ENCODE measurements around the gene PKN2. TPM values are rescaled to one million over a fixed set of nuclear protein-coding genes. Genes with fewer than 3 reads are reported as not detected.

PKN2 gene
- total and polyA plus RNA-seq, 3 donors from 2014 or later: 12.0 to 46.5 (median 43.9) TPM

DNA sequence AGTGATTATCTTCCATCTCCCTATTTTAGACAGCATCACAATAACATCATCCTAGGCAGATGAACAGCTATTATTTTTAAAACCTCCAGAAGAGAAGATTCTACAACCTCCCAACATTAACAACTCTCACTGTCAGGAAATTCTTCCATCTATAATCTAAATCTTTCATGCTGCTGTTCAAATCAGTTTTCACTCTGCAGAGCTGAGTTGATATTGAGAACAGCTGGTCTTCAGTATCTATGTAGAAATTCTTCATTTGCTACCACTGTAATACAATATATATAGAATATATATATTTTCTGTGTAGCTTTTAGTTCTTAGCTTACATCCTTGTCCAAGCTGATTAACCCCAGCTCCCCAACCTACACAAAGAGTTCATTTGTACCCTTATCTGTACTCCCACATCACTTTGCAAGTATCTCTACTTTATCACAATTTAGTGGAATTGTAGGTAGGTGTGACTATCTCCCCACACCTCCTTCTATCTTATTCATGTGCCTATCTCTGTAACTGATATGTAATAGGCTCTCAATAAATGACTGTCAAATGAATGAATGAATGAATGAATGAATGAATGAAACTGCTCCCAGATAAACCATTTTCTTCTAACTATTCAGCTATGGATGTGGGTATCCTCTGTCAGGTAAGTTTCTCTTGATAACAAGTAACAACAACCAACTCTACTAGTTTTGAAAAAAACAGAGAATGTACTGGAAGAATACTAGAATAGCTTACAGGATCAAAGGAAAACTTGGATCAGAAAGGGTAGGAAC, 37.4 kb upstream of the PKN2 start:
- Histone ChIP-seq H3K27ac (no peak overlapping the region), H3K4me3 (no peak overlapping the region), H3K4me1 (no peaks in the 10 kb centered on the region), H3K9me3 (no peaks in the 10 kb centered on the region), H3K36me3 (ENCODE audit: low read depth, missing control alignments) (no peaks in the 10 kb centered on the region), H3K27me3 (no peaks in the 10 kb centered on the region)
- intact Hi-C loops (cut with DNase I; ENCODE audit: low total_unique reads): no loop called here
- no peak for TF ChIP-seq POLR2A (IDR thresholded peaks at IDR 0.05)
- TF ChIP-seq, protein P1, sequence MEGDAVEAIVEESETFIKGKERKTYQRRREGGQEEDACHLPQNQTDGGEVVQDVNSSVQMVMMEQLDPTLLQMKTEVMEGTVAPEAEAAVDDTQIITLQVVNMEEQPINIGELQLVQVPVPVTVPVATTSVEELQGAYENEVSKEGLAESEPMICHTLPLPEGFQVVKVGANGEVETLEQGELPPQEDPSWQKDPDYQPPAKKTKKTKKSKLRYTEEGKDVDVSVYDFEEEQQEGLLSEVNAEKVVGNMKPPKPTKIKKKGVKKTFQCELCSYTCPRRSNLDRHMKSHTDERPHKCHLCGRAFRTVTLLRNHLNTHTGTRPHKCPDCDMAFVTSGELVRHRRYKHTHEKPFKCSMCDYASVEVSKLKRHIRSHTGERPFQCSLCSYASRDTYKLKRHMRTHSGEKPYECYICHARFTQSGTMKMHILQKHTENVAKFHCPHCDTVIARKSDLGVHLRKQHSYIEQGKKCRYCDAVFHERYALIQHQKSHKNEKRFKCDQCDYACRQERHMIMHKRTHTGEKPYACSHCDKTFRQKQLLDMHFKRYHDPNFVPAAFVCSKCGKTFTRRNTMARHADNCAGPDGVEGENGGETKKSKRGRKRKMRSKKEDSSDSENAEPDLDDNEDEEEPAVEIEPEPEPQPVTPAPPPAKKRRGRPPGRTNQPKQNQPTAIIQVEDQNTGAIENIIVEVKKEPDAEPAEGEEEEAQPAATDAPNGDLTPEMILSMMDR (IDR thresholded peaks at IDR 0.05): no peak
- DNase-seq: no peak

DNA sequence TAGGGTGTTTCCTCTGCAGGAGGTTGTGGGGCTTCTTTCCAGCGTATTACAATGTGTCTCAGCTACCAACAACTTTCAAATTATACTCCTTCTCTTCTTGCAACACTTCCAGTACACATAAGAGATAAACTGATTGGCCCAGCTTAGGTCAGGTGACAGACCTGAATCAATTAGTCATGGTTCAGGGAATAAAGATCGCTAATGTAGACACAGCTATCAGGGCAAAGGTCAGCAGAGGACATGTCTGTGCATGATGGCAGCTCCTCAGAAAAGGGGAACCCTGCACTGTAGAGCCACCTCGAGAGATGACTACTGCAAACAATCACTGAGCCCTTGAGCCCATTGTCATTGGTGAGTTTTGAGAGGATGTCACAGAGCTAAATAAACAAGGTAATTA, 36.8 kb upstream of the PKN2 start:
- no peak for TF ChIP-seq POLR2A (IDR thresholded peaks at IDR 0.05)
- TF ChIP-seq, protein P1 (IDR thresholded peaks at IDR 0.05): no peak
- no peak for DNase-seq

DNA sequence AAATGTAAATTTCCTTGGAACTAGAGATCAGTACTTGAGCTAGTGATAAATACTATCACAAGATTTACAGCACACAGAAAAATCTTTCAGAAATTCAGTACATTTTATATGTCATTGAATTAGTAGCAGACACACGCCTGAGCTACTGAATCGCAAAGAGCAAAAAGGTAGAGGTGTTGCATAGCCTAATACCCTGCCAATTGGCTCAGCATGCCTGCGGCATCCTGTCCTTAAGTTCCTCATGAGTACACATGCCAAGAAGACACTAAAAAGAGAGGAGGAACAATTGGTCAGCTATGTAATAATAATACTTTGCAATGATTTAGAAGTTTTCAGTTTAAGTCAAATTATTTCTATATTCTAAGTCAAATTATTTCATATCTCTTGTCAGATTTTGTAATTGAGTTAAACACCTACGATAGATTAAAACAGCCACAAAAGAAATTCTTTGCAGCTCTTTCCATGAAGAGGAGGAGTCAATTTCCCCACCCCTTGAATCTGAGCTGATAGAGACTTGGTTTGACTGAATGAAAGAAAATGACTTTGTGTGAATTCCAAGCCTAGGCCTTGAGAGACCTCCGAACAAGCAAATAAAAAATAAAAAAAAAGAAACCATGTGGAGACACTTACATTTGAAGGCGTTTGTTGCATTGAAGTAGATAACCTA, 36.2 kb upstream of the PKN2 start:
- Histone ChIP-seq H3K9me3 (no peaks in the 10 kb centered on the region), H3K27me3 (no peaks in the 10 kb centered on the region), H3K27ac (no peak overlapping the region), H3K4me1 (no peaks in the 10 kb centered on the region), H3K36me3 (ENCODE audit: low read depth, missing control alignments) (no peaks in the 10 kb centered on the region), H3K4me3 (no peak overlapping the region)
- no peak for DNase-seq
- 88 to 90% methylated on average over 6 of the region's 6 CpGs for WGBS, 2 donors
- intact Hi-C loops (cut with DNase I; ENCODE audit: low total_unique reads): no loop called here
- TF ChIP-seq, protein P1 (IDR thresholded peaks at IDR 0.05): no peak
- TF ChIP-seq POLR2A (IDR thresholded peaks at IDR 0.05): no peak

More for the DNA sequence above, 36.8 kb upstream of the PKN2 start:
- no peak overlapping the region for H3K4me3 ChIP-seq
- WGBS, 2 donors: 74 to 84% methylated on average over 3 of the region's 3 CpGs
- H3K36me3 ChIP-seq (ENCODE audit: low read depth, missing control alignments): no peaks in the 10 kb centered on the region
- intact Hi-C loops (cut with DNase I; ENCODE audit: low total_unique reads): no loop called here
- no peaks in the 10 kb centered on the region for H3K9me3 ChIP-seq
- no peak overlapping the region for H3K27ac ChIP-seq
- no peaks in the 10 kb centered on the region for H3K4me1 ChIP-seq
- no peaks in the 10 kb centered on the region for H3K27me3 ChIP-seq

DNA sequence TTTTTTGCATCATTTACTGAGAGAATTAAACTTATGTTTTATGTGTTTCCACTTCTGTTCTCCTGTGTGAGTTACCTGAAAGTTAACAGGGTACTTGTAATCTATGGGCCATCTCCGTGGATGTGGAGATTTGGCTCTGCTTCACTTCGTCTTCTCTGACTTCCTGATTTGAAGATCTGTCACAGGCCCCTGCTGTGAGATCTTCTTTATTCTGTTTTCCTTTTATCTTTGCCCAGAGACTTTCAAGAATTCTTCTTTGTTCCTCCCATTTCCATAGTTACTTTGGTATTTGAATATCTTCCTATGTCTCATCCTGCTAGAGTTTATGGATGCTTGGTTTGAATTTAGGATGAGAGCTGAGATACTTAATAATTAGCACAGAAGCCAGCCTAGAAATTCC, 35.4 kb upstream of the PKN2 start:
- Histone ChIP-seq H3K27me3 (no peaks in the 10 kb centered on the region), H3K4me1 (no peaks in the 10 kb centered on the region), H3K36me3 (ENCODE audit: low read depth, missing control alignments) (no peaks in the 10 kb centered on the region), H3K27ac (no peak overlapping the region), H3K9me3 (no peaks in the 10 kb centered on the region), H3K4me3 (no peak overlapping the region)
- no peak for TF ChIP-seq POLR2A (IDR thresholded peaks at IDR 0.05)
- TF ChIP-seq, protein P1 (IDR thresholded peaks at IDR 0.05): no peak
- intact Hi-C loops (cut with DNase I; ENCODE audit: low total_unique reads): no loop called here
- 64 to 74% methylated on average over 2 of the region's 2 CpGs for WGBS, 2 donors
- no peak for DNase-seq

Data from testis (tissue), 3 donors.